Mucosa of stomach (tissue), 1 donor: ENCODE data around the gene TRIM40.

Experiments used
- H3K27me3 ChIP-seq: one replicate; pipeline ENCODE4 v1.7.0; 2013; ENCODE audit warnings: mild to moderate bottlenecking, low read length; ENCODE audit not compliant: control insufficient read depth, insufficient read depth
- H3K36me3 ChIP-seq: one replicate; pipeline ENCODE4 v1.7.0; 2013; ENCODE audit warnings: low read length; ENCODE audit not compliant: control insufficient read depth, insufficient read depth
- H3K4me1 ChIP-seq: one replicate; pipeline ENCODE4 v1.7.0; 2013; ENCODE audit warnings: mild to moderate bottlenecking, low read length; ENCODE audit not compliant: control insufficient read depth, insufficient read depth
- H3K4me3 ChIP-seq: one replicate; pipeline ENCODE4 v1.7.0; 2013; ENCODE audit warnings: low read length
- H3K9ac ChIP-seq: one replicate; pipeline ENCODE4 v1.7.0; 2013; ENCODE audit warnings: mild to moderate bottlenecking, low read length, moderate library complexity
- H3K9me3 ChIP-seq: one replicate; pipeline ENCODE4 v1.7.0; 2013; ENCODE audit warnings: mild to moderate bottlenecking, low read length, moderate library complexity; ENCODE audit not compliant: control insufficient read depth
- donor health status: Pancreatic carcinoma.

TRIM40 gene

DNA sequence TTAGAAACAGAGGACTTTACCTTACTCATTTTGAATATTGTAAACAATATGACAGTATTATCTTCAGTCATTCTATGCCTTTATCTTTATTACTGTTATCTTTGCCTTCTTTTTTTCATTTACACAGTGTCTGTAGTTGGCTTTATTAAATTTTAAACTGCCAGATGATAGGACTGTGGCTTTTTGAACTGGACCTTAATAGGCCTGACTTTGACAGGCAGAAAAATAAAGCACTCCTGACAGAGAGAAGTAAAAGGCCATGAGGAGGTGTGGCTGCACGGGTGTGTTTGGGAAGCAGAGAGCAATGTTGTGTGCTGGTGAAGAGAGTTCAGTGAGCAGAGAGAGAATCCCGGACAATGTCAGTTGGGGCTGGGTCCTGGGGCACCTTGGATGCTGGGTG, 7.8 kb downstream of the TRIM40 start:
- Histone ChIP-seq H3K27me3 (peaks cover 13% of the 10 kb centered on the region), H3K9ac (no peak overlapping the region), H3K4me3 (no peak overlapping the region)

DNA sequence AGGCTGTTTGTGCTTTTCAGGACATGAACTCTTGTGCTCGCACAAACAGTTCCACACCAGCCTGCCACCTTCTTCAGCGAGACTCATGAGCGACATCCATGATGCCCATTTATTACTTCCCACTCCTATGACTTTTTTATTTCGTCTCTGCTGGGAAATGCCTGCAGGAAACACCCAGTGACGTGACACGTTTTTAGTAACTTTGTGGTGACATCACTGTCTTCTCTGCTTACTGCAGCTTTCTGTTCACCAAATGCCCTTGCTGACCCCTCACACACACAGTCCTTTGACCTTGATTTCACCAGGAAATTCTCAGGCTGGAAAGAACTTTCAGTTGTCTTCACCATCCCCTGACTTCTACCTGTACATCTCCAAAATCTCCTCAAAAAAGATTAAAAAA, 8.9 kb downstream of the TRIM40 start:
- no peak overlapping the region for H3K4me3 ChIP-seq
- H3K27me3 ChIP-seq: peaks cover 13% of the 10 kb centered on the region
- no peaks in the 10 kb centered on the region for H3K9me3 ChIP-seq
- peaks cover 8% of the 10 kb centered on the region for H3K4me1 ChIP-seq
- H3K9ac ChIP-seq: no peak overlapping the region
- no peaks in the 10 kb centered on the region for H3K36me3 ChIP-seq

More for the DNA sequence above, 7.8 kb downstream of the TRIM40 start:
- Histone ChIP-seq H3K4me1 (peaks cover 8% of the 10 kb centered on the region), H3K9me3 (no peaks in the 10 kb centered on the region), H3K36me3 (no peaks in the 10 kb centered on the region)

DNA sequence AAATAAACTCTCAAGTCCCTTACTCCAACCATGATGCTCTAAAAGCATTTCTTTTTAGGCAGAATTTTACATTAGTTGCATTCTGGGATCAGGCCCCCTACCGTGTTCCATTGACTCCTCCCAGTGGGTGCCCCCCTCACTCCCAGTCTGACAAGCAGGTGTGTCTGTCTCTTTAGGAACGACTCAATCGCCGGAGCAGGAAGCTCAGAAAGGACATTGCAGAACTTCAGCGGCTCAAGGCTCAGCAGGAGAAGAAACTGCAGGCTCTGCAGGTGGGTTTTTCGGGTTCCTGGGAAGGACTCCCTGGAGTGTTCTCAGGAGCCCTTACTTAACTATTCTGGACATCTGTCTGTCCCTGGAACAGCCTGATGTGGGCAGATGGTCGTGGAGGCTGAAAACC, 9.9 kb downstream of the TRIM40 start:
- H3K4me3 ChIP-seq: no peak overlapping the region
- H3K9me3 ChIP-seq: no peaks in the 10 kb centered on the region
- H3K36me3 ChIP-seq: no peaks in the 10 kb centered on the region
- peaks cover 13% of the 10 kb centered on the region for H3K27me3 ChIP-seq
- H3K9ac ChIP-seq: no peak overlapping the region
- peaks cover 8% of the 10 kb centered on the region for H3K4me1 ChIP-seq

DNA sequence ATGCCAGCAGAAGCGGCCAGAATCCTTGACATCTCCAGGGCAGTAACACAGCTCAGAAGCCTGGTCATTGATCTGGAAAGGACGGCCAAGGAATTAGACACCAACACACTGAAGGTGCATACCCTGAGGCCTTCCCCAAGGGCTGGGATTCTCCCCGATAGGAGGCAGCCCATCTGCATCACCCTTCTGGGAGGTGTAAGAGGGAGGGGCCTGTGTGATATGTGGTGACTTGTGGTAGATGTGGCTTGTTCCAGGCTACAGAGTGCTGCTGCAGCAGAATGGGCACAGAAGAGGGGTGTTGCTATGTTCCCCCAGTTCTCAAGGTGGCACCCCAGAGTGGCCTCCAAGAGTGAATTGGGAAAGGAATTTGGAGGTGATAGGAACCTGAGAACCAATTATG, 11.2 kb downstream of the TRIM40 start:
- Histone ChIP-seq H3K9me3 (no peaks in the 10 kb centered on the region), H3K4me1 (peaks cover 8% of the 10 kb centered on the region), H3K27me3 (peaks cover 13% of the 10 kb centered on the region), H3K4me3 (no peak overlapping the region), H3K36me3 (no peaks in the 10 kb centered on the region), H3K9ac (no peak overlapping the region)

DNA sequence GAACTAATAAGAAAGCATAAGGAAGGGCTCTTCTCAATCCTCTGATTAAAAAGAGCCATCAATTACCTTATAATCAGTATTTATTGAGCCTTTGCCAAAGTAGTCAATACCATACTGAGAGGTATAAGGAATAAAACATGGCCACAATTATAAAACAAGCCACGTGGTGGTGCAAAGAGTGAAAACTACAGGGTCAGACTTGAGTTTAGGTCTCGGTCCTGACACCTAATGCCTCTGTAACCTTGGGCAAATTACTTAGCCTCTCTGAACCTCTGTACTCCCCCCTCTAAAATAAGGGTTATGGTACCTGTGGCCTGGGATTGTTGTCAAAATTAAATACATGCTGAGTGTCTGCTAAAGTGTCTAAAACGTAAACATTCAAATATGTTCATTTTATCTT, 13.3 kb downstream of the TRIM40 start:
- H3K27me3 ChIP-seq: peaks cover 9% of the 10 kb centered on the region

DNA sequence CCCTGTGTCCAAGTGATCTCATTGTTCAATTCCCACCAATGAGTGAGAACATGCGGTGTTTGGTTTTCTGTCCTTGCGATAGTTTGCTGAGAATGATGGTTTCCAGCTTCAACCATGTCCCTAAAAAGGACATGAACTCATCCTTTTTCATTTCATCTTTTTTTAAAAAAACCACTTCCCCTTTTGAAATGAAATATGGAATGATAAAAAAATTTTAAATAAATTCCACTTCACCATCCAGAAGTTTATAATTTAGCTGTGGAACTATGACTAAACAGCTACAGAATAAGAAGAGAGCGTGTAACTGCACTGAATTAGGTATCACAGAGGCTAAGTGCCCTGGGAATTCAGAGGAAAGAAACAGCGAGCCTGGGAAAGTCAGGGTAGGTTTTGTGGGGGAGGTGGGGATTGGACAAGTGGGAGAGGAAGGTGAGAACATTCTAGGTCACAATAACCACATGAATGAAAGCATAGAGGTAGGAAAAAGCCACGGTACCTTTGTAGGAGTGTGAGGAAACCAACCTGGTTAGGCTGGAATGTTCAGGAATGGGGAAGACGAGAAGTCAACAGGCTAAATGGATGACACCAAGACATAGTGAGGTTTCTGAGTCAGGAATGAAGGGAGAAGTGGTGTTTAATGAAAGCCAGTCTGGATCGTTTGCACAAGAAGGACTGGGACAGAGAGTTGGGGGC, 14.1 kb downstream of the TRIM40 start:
- no peak overlapping the region for H3K4me3 ChIP-seq
- H3K9ac ChIP-seq: no peak overlapping the region
- peaks cover 8% of the 10 kb centered on the region for H3K27me3 ChIP-seq
- no peaks in the 10 kb centered on the region for H3K36me3 ChIP-seq
- no peaks in the 10 kb centered on the region for H3K9me3 ChIP-seq
- no peaks in the 10 kb centered on the region for H3K4me1 ChIP-seq

More for the DNA sequence above, 13.3 kb downstream of the TRIM40 start:
- Histone ChIP-seq H3K9me3 (no peaks in the 10 kb centered on the region), H3K4me1 (peaks cover 2% of the 10 kb centered on the region), H3K36me3 (no peaks in the 10 kb centered on the region), H3K9ac (no peak overlapping the region), H3K4me3 (no peak overlapping the region)

DNA sequence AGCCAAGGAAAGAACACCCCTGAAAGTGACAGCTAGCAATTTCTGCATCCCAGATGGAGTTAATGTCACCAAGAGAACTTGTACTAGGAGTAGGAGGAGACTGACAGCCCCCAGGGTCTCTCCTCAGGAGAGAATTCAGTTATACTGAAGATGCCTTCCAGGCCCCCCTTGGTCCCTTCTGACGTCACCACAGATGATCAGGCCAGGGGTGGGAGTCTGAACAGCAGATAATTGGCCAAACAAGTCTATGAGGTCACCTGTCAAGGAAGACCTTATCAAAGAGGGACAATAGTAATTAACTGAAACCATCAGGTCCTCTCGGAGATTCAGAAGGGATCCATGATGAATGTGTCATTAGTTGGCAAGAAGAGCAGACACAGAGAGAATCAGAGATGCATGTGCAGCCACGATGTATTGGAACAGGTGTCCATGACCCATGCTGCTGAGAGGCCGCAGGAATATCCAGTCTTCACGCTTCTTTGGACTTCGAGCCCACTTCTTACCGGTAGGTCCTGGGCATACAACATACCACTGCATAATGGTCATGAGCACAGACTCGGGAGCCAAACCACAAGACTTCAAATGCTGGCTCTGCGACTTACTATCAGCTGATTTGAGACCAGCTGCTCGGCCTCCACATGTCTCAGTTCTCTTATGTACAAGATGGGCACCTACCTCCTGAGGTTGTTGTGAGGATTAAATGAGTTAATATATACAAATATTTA, 14.9 kb downstream of the TRIM40 start:
- Histone ChIP-seq H3K9me3 (no peaks in the 10 kb centered on the region), H3K27me3 (peaks cover 4% of the 10 kb centered on the region), H3K4me1 (peaks cover 4% of the 10 kb centered on the region), H3K36me3 (no peaks in the 10 kb centered on the region), H3K4me3 (no peak overlapping the region), H3K9ac (no peak overlapping the region)

DNA sequence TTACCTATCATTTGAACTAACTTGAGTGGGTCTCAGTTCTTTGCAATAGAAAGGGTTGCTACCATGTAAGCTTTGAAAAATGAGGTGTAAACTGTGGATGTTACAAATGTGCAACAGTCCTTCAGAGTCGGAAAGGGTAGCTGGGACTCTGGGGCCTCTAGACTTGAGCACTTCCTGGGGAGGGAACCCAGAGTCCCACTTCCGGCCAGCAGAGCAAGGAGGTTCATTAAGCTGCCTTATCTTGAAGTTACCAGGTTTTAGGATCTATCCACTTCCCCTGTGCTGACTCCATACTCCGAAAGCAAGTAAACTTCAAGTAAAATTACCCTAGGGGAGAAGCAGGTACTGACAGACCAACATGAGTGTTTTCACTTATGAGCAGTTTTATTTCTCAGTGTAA, 15.6 kb downstream of the TRIM40 start:
- Histone ChIP-seq H3K36me3 (no peaks in the 10 kb centered on the region), H3K9ac (no peak overlapping the region), H3K4me3 (no peak overlapping the region), H3K4me1 (peaks cover 9% of the 10 kb centered on the region), H3K9me3 (no peaks in the 10 kb centered on the region), H3K27me3 (peaks cover 4% of the 10 kb centered on the region)

DNA sequence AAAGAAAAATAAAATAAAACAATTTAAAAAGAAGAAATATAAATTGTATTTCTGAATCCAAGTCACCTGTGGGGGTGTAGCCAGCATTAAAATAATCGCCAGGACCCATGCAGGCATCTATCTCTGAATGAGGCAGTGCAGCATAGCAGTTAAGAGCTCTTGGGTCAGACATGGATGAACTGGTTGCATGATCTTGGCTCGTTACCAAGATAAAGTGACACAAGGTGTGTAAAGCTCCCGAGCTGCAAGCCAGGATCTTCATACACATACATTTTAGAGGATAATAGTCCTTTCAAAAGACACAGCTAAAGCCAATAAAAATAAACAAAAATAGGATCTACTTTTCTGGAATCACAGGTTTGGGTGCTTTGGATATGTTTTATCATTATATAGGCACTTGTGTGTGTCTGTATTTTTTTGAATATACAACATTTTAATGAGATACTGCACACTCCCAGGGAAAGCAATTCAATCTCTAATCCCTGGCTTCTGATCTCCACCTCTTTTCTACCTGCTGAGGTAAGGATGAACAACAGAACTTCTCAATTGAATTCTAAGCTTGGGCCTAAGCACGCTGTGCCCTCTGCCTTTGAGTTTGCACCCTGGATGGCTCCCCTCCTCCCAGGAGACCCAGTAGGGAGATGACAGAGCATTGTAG, 16.2 kb downstream of the TRIM40 start:
- Histone ChIP-seq H3K9ac (no peak overlapping the region), H3K27me3 (peaks cover 4% of the 10 kb centered on the region), H3K36me3 (no peaks in the 10 kb centered on the region), H3K9me3 (no peaks in the 10 kb centered on the region), H3K4me3 (no peak overlapping the region), H3K4me1 (peaks cover 9% of the 10 kb centered on the region)

DNA sequence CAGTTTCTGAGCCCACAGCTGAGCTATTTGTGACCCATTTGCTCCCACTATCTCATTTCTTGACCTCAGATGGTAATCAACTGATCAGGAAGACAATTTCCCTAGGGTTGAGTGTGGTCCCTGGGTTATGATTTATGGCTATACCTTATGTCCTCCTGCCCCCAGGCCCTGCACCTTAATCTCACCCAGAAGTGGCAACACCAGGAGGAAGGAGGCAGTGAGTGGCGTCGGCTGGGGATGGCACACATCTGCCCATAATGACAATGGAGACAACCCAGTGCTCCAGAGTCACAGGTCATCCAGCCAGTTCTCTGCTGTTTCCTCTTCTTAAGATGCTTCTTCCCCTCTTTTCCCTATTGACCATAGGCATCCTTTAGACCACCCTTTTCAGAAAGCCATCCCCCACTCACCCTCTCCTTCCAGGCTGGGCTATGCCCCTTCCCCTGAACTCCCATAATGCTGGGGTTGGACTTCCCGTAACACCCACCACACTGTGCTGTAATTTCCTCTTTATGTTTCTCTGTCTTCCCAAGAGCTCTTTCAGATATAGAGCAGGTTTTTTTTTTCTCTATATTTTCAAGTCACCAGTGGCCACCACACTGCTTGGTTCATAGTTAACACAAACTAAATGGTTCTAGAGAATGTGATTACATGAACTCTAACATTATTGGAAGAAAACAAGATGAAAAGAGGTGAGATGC, 17.1 kb downstream of the TRIM40 start:
- Histone ChIP-seq H3K4me3 (no peak overlapping the region), H3K9ac (no peak overlapping the region), H3K27me3 (peaks cover 3% of the 10 kb centered on the region), H3K4me1 (peaks cover 9% of the 10 kb centered on the region), H3K9me3 (no peaks in the 10 kb centered on the region), H3K36me3 (no peaks in the 10 kb centered on the region)

DNA sequence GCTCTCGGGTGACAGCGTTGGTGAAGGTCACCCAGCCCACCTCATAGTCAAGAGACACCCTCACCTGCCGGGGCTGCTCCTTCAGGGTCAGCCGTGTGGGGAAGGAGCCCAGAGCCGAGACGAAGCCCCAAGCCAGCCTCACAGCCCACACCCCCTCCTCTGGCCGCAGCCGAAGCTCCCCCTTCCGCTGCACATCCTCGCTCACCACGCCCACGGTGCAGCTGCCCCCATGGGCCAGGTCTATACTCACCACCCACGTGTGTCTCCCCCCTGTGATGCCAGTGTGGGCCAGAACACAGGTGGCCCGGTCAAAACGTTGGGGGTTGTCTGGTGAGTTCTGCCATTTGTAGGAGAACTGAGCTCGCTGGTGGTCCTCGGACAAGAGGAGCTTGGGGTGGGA, 18.1 kb downstream of the TRIM40 start:
- H3K36me3 ChIP-seq: no peaks in the 10 kb centered on the region
- H3K9ac ChIP-seq: no peak overlapping the region
- no peak overlapping the region for H3K4me3 ChIP-seq
- peaks cover 9% of the 10 kb centered on the region for H3K4me1 ChIP-seq
- H3K9me3 ChIP-seq: no peaks in the 10 kb centered on the region
- H3K27me3 ChIP-seq: no peaks in the 10 kb centered on the region
